Stimulated activated CD8-positive, alpha-beta memory T cell treated with anti-CD3 and anti-CD28 coated beads, Interleukin-7, amount 100 ng/mL, for 24 hours (primary cell): ENCODE data around the gene PTGDR2.

Experiments
- DNase-seq: peaks from one replicate; pipeline ENCODE4 v3.0.0-alpha.2; 2020; ENCODE audit warnings: low read depth

Gene PTGDR2

DNA sequence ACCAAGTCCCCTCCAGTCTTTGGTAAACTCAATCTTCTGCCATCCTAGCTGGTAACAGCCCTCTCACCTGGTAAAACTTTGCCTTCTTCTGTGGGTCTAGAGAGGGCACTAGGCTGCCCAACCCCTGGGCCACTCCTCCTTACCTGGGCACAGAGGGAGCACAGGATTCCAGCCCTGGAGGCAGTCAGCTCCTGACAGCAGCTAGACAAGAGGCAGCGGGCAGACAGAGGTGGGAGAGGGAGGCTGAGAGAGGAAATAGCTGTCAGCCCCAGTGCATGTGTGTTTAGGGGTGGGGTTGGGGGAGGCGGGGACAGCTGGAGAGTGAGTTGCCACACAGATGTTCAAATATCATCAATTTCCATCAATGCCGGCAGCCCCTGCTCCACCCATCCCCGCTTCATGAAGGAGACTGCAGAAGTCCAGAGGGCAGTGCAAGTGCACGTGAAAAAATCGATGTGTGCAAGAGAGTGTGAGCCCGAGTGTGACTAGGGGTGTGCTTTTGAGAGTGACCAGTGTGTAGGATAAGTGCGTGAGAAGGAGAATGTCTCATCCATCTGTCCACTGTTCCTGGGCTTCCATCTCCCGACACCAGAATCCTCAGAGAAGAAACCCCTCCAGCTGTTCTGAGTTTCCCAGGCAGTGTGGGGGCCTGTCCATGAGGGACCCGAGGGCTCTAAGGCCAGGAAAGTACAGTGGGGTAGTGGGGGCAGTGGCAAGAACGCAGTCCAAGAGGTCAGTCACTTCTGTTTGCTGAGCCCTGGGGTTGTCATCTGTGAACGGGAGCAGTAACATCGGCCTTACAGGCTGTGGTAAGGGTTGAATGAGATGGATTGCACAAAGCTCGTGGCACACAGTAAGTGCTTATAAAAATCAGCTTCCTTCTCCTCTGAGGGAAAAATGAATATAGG lies at the start of gene PTGDR2:
Gene PTGDR2, minus strand, starts transcription at position 225 of the 908 bp plus-strand sequence. CDS start 2,228 bp downstream, outside the sequence.
- no peak for DNase-seq

DNA sequence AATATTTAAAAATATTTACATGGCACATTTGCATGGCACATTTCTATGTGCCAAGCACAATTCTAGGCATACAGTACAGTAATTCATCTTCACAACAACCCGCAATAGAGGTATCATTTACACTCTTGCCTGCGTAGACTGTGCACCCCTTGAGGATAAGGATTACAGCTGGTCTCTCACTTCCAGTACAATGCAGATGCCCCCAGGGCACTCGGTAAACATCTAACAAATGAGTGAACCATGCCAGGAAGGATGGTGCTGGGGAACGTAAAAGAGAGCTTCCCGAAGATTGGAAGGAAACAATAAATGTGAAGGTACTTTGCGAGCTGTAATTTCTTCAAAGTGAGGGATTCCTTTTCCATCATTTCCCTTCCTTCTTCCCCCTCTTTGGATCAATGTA lies 49.3 kb upstream of the PTGDR2 start:
- DNase-seq: no peak

- no peak for DNase-seq
These were observed 46.9 kb upstream of the PTGDR2 start for GRCh38 chr11:60902625-60903024.

DNA sequence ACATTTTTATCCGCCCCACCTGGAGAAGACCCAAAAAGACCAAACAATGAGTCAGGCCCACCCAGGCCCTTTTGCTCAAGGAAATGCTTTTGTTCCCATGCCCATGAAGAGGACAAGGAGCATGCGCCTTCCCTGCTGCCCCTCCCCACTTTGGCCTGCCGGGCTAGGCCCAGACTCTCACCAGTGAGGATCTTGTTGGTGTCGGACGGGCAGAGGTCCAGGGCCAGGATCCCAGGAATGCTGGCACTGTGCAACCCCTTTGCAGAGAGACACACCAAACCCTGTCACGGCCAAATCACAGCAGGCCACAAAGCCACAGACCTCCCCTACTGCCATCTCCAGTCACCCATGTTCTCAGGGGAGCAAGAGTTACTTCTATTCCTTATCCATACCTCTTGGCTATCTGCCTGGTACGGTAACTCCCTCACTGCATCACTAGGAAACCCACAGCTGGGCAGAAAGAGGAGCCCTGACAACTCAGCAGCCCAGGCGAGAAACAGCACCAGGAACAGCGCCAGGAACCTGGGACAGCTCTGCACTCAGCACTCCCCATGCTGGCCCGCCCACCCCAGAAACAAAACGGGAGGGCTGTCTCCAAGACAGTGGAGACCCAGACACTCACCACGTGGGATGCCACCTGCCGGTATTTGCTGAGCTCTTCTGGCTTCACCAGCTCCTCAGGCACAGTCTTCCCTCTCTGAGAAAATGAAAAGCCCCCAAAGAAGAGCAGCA lies 45.1 kb upstream of the PTGDR2 start:
- DNase-seq: no peak

GRCh38 chr11:60899977-60900376 lies 44.2 kb upstream of the PTGDR2 start:
- no peak for DNase-seq

DNA sequence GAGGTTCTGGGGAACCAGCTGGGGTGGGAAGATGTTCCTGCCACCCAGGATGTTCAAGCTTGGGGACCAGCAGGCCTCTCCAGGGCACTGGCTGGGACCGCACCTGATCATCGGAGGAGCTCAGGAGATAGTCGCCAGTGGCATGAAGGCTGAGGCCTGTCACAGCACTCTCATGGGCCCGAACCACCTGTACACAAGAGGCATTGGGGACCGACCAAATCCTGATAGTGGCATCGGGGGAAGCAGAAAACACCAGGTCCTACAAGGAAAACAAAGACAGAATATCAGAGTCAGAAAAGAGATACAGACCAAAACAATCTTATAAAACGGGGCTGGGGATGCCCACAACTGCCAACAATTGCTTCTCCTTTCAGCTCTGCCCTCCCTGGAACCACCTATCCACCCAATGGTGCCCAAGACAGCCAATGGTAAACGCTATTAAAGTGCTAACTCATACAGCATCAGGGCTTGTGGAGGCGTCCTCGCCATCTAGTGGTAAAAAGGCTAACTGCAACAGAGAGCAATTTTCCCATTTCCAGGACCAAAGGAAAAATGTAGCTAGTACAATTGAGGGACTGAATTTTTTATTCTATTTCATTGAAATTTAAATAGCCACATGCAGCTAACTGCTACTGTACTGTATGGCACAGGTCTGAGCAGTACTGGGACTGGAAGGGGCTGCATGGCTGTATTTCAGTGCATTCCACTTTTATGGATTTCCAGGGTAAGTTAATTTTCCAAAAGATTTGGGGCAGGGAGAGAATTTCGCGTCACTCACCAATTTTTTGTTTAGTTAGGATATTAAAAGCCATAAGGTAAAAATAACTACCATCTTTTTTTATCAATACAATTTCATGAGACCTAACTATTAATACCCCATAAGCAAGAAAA lies 43.5 kb upstream of the PTGDR2 start:
- DNase-seq: no peak

- no peak for DNase-seq
These were observed 41.7 kb upstream of the PTGDR2 start for GRCh38 chr11:60897496-60897895.

DNA sequence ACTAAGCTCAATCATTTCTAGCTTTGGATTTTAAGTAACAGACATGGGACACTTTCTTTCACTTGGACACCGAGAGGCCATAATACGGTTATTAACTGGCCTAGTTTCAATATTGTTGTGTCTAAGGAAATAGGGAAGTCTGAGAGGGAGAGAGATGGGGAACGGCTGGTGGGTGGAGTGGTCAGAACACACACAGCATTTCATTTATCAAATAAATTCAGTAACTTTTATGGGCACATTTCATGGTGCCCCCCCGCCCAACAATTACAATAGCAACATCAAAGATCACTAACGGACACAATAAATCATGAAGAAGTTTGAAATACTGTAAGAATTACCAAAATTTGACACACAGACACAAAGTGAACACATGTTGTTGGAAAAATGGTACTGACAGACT lies 39.9 kb upstream of the PTGDR2 start:
- no peak for DNase-seq

- DNase-seq: no peak
These were observed 35.5 kb upstream of the PTGDR2 start for GRCh38 chr11:60891103-60891741.

- no peak for DNase-seq
These were observed 34.9 kb upstream of the PTGDR2 start for GRCh38 chr11:60890696-60891095.

- no peak for DNase-seq
These were observed 34.1 kb upstream of the PTGDR2 start for GRCh38 chr11:60889869-60890311.

- DNase-seq: no peak
These were observed 31.8 kb upstream of the PTGDR2 start for GRCh38 chr11:60887556-60887955.

DNA sequence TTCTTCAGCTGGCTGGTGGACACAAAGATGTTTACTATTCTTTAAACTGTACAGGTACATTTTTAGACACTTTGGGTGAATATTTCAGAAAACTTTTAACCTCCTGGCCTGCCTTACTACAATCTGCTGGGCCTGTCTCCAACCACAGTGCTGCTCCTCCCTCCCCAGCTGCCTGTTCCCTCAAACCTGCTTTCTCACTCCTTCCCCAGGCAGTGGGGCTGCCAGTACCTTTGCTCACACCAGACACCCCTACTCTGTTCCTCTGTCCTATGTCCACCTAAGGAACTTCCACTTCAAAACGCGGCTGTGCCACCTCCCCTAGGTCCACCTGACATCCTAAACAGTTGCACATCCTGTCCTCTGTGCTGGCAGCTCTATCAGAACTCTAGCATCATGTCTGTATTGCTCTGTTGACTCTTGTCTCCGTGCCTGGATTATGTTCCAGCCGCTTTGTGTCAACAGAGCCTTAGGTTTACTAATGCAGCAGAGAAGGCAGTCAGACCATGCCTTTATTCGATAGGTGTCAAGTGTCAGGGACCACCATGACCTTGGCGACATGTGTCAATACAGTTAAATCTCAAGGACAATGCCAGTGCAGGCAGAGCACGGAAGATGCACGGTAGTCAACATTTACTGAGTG lies 25.0 kb upstream of the PTGDR2 start:
- DNase-seq: no peak

DNA sequence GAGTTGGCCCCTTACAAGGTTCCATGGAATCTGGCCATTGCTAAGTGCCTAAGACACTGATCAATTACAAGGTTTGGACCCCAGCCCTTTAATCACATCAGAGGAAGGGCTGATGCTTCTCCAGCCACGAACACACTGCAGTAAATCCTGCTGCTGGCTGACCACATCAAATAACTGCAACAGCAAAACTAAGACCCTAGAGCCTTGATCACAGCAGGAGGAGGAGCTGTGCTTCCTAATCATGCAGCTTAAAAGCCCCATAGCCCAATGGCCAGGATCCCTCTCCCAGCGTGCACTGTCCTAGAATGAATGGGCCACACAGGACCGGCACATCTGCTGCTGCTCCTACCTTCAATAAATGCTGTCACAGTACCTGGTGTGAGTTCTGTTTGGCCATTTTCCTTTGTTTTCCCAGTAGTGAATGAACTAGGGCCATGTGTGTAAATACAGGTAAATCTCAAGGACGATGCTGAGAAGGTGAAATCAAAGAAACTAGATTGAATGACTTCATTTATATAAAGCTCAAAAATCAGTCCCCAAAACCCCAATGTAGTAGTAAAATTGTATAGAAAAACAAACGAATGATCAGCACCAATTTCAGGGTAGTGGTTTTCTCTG lies 24.3 kb upstream of the PTGDR2 start:
- no peak for DNase-seq

DNA sequence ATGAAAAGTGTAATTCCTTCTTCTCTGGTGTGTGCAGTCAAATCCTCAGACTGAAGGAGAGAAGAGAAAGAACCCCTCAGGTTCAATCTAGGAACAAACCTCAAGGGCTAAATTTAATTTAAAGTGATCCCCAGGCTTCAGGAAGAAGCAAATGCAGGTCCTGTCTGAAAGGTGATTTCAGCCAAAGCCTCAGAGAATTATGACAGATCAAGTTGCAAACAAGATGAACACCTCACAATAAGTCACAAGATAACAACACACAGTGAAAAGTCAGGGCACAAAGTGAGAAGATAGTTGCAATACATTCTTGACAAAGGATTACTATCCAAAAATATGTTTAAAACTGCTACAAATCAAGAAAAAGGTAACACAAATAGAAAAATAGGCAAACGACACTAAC lies 23.4 kb upstream of the PTGDR2 start:
- no peak for DNase-seq

DNA sequence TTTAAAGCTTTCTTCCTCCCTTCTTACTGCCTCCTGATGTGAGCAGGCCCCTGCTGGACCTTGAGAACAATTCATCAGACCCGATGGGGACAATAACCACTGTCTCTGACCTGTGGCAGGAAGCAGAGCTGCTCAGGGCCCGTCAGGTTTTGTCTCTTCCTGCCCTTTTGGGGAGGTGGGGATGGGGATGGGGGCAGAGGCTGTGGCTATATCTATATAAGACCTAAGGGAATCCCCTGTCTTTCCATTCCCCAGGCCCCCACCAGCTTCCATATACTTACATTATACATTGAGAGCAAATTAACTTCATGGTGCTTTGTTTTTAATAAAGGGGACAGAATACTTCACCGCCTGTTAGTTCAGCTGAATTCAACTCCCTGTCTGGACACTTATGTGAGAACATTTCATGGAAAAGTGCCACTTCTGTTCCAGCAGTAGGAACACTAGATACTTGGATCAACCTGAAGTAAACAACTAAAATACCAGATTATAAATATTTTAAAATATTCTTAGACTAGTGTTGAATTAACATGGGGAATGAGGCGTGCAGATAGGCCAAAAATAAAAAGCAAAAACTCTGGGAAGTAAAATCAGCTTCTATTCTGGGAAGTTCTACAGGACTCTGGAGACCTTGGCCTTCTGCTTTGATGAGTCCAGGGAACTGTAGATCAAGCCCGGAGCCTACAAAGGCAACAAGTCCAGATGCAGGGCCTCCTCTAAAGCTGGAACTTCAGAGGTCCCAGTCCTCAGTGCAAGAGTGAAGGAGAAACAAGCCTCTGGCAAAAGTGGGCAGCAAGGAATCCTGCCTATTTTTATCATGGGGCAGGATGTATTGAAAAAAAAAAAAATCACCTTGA lies 22.7 kb upstream of the PTGDR2 start:
- no peak for DNase-seq

DNA sequence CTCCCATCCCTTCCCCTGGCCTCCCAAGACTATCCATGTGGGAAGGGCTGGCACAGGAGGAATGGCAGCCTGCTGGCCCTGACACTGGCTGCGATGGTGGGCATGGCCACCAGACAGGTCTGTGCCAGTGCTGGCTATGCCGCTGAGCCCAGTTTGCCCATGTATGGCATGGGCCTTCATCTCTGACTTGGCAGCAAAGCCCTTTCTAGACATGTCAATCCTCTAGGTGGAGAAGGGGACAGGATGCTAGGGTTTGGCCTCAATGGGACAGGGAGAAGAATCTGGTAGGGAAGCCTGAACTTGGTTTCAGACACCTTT lies 20.4 kb upstream of the PTGDR2 start:
- no peak for DNase-seq

DNA sequence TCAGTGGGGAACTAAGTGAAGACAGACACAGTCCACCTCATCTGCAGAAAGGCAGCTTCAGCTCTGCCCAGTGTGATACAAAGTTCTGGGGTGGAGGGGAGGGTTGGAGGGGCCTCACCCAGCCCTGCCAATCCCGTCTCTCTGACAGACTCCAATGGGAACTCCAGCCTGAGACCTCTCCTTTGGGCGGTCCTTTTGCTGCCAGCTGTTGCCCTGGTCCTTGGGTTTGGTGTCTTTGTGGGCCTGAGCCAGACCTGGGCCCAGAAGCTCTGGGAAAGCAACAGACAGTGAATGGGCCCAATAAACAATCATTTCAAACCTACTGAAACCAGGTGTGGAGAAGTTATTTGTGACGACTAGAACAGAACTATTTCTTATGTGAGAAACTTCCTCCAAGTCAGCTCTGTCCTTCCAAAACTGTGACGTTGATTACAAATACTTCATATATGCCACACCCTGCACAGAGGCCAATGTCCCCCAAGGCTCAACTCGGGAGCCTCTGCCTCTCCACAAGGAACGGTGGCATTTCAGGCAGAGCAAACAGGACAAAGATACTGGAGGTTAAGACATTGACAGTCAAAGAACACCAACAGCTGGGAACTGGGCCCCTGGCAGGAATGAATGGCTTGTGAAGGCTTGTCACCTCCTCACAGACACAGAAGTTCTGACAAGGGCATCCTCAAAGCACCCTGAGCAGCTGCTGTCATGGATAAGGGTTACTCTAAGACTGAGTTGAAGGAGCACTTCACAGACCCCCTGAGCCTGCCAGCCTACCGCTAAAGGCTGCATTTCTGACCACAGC lies 19.8 kb upstream of the PTGDR2 start:
- DNase-seq: no peak
